HFFc6 (cell line): Measurements from ENCODE around the gene DENND2D. TPM values are rescaled to one million over a fixed set of nuclear protein-coding genes. Genes with fewer than 3 reads are reported as not detected.

Source experiments
- DNase-seq: peaks from one replicate; pipeline ENCODE4 v3.0.0-alpha.2; 2018
- H3K27ac Mint-ChIP-seq: 2 replicates; pipeline ENCODE4 v1.8.0; 2020; ENCODE audit warnings: mild to moderate bottlenecking, mixed read lengths
- H3K27me3 Mint-ChIP-seq: 2 replicates; pipeline ENCODE4 v1.8.0; 2021; ENCODE audit warnings: mild to moderate bottlenecking, moderate library complexity, mixed read lengths; ENCODE audit not compliant: insufficient read depth
- H3K36me3 Mint-ChIP-seq: 2 replicates; pipeline ENCODE4 v1.8.0; 2021; ENCODE audit warnings: low read depth, mixed read lengths
- H3K4me1 Mint-ChIP-seq: 2 replicates; pipeline ENCODE4 v1.8.0; 2020; ENCODE audit warnings: low read depth, mixed read lengths
- H3K4me3 Mint-ChIP-seq: 2 replicates; pipeline ENCODE4 v1.8.0; 2020; ENCODE audit warnings: mild to moderate bottlenecking, moderate library complexity, mixed read lengths
- H3K9me3 Mint-ChIP-seq: 2 replicates; pipeline ENCODE4 v1.8.0; 2020; ENCODE audit warnings: mild to moderate bottlenecking, mixed read lengths
- CTCF ChIP-seq: fragments of 200-600 bp; sonication (generic); IDR thresholded peaks from 2 replicates; pipeline ENCODE4 v1.5.0; 2021; ENCODE audit warnings: antibody characterized with exemption, mild to moderate bottlenecking
- total RNA-seq, 6 experiments: library from RNA; stranded (reverse); fragmentation: NEBNext Ultra II Directional; extraction: Animal tissue kit (Norgen Biotek cat#: 25700); gene quantifications; 2 replicates in 1 of 6; 3 replicates in 5 of 6; pipeline ENCODE4 v1.2.3, GENCODE V29; 2021

Gene DENND2D
- total RNA-seq, 6 experiments from 2014 or later = 0.92 to 4.0 (median 3.7) TPM

- Mint-ChIP-seq H3K9me3 (no peaks in the 10 kb centered on the region), H3K27ac (peak overlapping the region; percentile 91), H3K27me3 (peaks cover 2% of the 10 kb centered on the region; the same call in 1 of the 2 replicates), H3K4me1 (peaks cover 70% of the 10 kb centered on the region), H3K4me3 (peak overlapping the region; percentile 64), H3K36me3 (peaks cover 23% of the 10 kb centered on the region)
- no peak for TF ChIP-seq CTCF
- DNase-seq = no peak
These were observed 9.5 kb downstream of the DENND2D start for GRCh38 chr1:111190931-111191451.

GRCh38 chr1:111184663-111185062 is 15.8 kb downstream of the DENND2D start:
- no peak overlapping the region for H3K4me3 Mint-ChIP-seq
- no peaks in the 10 kb centered on the region; the same call in 1 of the 2 replicates for H3K27me3 Mint-ChIP-seq
- DNase-seq = no peak
- H3K27ac Mint-ChIP-seq = no peak overlapping the region
- no peak for TF ChIP-seq CTCF
- peaks cover 20% of the 10 kb centered on the region for H3K4me1 Mint-ChIP-seq
- peaks cover 48% of the 10 kb centered on the region for H3K36me3 Mint-ChIP-seq
- H3K9me3 Mint-ChIP-seq = no peaks in the 10 kb centered on the region

GRCh38 chr1:111183308-111184069 is 17.0 kb downstream of the DENND2D start:
- H3K36me3 Mint-ChIP-seq = peaks cover 48% of the 10 kb centered on the region
- DNase-seq = no peak
- no peaks in the 10 kb centered on the region for H3K9me3 Mint-ChIP-seq
- no peak overlapping the region for H3K27ac Mint-ChIP-seq
- peaks cover 8% of the 10 kb centered on the region for H3K4me1 Mint-ChIP-seq
- no peak overlapping the region for H3K4me3 Mint-ChIP-seq
- H3K27me3 Mint-ChIP-seq = no peaks in the 10 kb centered on the region; the same call in 1 of the 2 replicates
- TF ChIP-seq CTCF = no peak

- TF ChIP-seq CTCF = no peak
- no peak for DNase-seq
- peaks cover 7% of the 10 kb centered on the region for H3K4me1 Mint-ChIP-seq
- H3K9me3 Mint-ChIP-seq = no peaks in the 10 kb centered on the region
- H3K4me3 Mint-ChIP-seq = no peak overlapping the region
- peaks cover 35% of the 10 kb centered on the region for H3K36me3 Mint-ChIP-seq
- no peak overlapping the region for H3K27ac Mint-ChIP-seq
- no peaks in the 10 kb centered on the region; the same call in 1 of the 2 replicates for H3K27me3 Mint-ChIP-seq
These were observed 18.4 kb downstream of the DENND2D start for GRCh38 chr1:111182052-111182451.

- DNase-seq = no peak
- no peak overlapping the region for H3K27ac Mint-ChIP-seq
- no peaks in the 10 kb centered on the region; the same call in 1 of the 2 replicates for H3K27me3 Mint-ChIP-seq
- TF ChIP-seq CTCF = no peak
- H3K36me3 Mint-ChIP-seq = peaks cover 27% of the 10 kb centered on the region
- no peaks in the 10 kb centered on the region for H3K9me3 Mint-ChIP-seq
- peaks cover 7% of the 10 kb centered on the region for H3K4me1 Mint-ChIP-seq
- no peak overlapping the region for H3K4me3 Mint-ChIP-seq
These were observed 20.4 kb downstream of the DENND2D start for GRCh38 chr1:111179968-111180533.
